GM18907 (cell line): Measurements from ENCODE around the gene SPINT2.

Source experiments
- ATAC-seq: cut with Tn5 transposase; IDR thresholded peaks from one replicate; pipeline ENCODE4 v1.9.1; 2021; ENCODE audit warnings: mild to moderate bottlenecking, moderate library complexity; ENCODE audit not compliant: unreplicated experiment

The SPINT2 gene

DNA sequence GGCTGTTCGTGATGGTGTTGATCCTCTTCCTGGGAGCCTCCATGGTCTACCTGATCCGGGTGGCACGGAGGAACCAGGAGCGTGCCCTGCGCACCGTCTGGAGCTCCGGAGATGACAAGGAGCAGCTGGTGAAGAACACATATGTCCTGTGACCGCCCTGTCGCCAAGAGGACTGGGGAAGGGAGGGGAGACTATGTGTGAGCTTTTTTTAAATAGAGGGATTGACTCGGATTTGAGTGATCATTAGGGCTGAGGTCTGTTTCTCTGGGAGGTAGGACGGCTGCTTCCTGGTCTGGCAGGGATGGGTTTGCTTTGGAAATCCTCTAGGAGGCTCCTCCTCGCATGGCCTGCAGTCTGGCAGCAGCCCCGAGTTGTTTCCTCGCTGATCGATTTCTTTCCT lies 27.5 kb downstream of the SPINT2 start:
- no peak for ATAC-seq

GRCh38 chr19:38293281-38293680 lies 28.9 kb downstream of the SPINT2 start:
- ATAC-seq = no peak

DNA sequence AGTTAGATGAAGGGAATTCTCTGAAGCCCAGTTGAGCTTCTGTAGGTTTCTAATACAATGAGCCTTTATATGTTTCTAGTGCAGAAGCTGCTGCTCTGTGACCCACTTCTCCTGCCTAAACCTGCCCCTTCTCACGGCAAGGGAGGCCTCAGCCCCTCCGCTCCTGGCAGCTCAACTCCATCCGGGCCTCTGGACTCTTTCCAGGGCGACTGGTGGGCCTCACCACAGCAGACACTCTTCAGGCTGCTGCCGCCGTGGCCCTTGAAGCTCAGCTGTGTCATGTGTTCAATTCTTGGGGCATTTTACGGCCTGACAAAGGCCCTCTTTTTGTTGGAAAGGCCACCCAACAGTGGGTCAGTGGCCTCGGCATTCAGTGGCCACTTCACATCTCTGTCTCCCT lies 29.7 kb downstream of the SPINT2 start:
- ATAC-seq = no peak

DNA sequence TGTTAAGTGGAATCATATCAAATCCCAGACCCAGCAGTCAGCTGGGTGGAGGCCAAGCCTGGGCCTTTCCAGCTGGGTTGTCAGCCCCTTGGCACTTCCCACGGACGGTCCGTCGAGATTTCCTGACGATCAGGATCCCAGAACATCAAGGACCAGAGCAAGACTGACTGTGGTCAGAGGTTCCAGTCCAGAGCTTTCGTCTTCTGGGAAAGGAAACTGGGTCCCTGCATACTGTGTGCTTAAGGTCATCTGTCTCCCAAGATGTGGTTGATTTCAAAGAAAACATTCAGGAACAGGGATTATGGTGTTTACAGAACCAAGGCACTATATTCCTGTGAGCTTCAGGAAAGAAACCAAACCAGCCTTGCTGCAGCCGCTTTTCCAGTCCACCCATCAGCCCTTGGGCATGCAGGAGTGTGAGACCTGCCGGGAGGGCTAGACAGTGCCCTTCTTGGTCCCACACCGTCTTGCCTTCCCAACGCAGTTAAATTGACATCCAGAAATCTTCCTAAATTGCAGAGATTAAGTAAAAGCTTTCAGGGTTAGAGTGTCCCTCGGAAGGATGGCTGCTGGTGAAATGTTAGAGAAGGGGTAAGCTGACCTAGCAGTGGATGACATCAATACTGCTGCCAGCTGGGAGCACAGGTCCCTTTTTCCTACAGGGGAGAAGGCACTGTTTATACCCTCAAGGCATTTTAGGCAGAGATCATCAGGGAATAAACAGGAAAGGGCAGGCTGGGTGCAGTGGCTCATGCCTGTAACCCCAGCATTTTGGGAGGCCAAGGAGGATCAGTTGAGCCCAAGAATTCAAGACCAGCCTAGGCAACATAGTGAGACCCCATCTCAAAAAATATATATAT lies 34.7 kb downstream of the SPINT2 start:
- no peak for ATAC-seq

GRCh38 chr19:38303517-38304351 lies 39.4 kb downstream of the SPINT2 start, which contains the start of gene C19orf33:
Gene C19orf33 (plus strand): TSS chr19:38304251. CDS start chr19:38304262, 11 bp downstream.
- ATAC-seq = no peak

- ATAC-seq = no peak
Observed at GRCh38 chr19:38304352-38304865, 40.0 kb downstream of the SPINT2 start.

DNA sequence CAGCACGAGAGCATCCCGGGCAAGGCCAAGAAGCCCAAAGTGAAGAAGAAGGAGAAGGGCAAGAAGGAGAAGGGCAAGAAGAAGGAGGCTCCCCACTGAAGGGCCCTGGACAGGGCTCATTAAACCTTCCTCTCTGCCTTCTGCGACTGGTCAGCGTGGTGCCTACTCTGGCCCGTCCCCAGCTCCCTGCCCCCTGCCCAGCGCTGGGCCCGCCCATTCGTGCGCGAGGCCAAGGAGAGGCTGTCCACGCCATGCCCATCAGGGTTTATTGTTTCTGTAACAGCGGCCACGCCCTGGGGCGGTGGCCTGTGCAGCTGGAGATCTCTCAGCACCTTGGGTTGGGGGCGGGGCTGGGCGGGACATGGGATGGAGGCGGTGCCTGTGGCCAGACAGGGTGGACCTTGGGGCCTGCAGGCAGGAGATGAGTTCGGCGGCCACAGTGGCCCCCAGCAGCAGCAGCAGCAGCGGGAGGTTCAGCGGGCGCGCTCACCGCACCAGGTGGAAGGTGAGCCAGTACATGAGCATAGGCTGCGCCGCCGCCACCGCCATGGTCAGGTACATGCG lies 40.6 kb downstream of the SPINT2 start:
- ATAC-seq = no peak

GRCh38 chr19:38306236-38306635 lies 41.9 kb downstream of the SPINT2 start:
- no peak for ATAC-seq

DNA sequence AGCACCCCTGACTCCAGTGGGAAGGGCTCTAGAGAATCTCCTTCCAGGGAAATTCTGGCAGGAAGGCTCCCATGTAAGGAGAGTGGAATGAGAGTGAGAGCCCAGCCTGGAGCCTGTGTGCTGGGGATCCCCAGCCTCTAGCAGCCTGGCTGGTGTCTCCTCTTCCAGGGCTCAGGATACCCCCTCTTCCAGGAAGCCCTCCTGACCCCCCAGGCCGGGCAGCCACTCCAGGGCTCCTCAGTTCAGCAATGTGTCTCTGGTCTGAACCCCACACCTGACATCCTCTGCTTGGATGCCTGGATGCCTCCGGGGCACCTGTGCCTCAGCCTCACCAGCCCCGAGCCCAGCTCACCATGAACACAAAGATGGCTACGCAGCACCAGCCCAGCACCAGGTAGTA lies 42.7 kb downstream of the SPINT2 start:
- no peak for ATAC-seq

DNA sequence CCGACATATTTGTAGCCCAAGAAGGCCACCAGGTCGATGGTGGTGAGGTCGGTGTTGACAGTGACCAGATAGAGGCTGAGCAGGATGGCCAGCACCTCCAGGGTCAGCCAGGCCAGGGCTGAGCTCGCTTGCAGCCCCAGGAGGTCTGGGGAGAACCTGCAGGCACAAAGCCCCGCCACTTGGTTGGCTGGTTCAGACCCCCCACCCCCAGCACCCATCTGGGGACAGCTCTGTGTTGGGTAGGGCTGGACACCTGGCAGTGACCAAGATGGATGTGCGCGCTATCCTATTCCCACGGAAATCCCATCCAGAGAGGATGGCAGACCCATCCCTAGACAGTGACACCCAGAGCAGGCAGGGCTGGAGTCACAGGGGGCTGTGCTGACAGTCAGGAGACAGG lies 43.2 kb downstream of the SPINT2 start:
- no peak for ATAC-seq

- no peak for ATAC-seq
Observed at GRCh38 chr19:38308006-38308766, 43.8 kb downstream of the SPINT2 start.

- no peak for ATAC-seq
Observed at GRCh38 chr19:38308926-38309614, 44.7 kb downstream of the SPINT2 start.

DNA sequence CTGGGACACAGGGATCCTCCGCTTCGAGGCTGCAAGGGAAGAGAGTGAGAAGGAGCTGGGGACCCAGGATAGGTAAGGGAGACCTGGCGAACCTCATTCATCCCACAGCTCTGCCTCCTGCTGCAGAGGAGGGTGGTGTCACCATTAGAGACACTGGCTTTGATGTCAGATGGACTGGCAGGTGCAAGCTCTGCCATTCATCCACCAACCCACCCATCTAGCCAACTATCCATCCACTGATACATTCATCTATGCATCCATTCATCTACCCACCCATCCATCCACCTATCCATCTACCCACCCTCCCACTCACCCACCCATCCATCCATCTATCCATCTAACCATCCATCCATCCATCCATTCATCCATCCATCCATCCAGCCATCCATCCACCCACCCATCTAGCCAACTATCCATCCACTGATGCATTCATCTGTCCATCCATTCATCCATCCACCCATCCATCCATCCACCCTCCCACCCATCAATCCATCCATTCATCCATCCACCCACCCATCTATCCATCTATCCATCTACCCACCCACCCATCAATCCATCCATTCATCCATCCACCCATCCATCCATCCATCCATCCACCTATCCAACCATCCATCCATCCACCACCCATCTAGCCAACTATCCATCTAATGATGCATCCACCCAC lies 45.4 kb downstream of the SPINT2 start:
- ATAC-seq = no peak

DNA sequence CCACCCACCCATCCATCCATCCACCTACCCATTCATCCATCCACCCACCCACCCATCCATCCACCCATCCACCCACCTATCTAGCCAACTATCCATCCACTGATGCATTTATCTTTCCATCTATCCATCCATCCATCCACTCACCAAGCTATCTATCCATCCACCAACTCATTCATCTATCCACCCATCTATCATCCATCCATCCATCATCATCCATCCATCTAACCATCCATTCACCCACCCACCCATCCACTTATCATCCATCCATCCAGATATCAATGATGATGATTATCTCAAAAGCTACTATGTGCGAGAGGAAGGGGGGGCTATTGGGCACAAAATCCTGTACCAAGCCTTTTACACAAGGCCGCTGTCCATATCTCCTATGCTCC lies 45.9 kb downstream of the SPINT2 start:
- no peak for ATAC-seq

GRCh38 chr19:38310986-38311385 lies 46.6 kb downstream of the SPINT2 start:
- no peak for ATAC-seq

DNA sequence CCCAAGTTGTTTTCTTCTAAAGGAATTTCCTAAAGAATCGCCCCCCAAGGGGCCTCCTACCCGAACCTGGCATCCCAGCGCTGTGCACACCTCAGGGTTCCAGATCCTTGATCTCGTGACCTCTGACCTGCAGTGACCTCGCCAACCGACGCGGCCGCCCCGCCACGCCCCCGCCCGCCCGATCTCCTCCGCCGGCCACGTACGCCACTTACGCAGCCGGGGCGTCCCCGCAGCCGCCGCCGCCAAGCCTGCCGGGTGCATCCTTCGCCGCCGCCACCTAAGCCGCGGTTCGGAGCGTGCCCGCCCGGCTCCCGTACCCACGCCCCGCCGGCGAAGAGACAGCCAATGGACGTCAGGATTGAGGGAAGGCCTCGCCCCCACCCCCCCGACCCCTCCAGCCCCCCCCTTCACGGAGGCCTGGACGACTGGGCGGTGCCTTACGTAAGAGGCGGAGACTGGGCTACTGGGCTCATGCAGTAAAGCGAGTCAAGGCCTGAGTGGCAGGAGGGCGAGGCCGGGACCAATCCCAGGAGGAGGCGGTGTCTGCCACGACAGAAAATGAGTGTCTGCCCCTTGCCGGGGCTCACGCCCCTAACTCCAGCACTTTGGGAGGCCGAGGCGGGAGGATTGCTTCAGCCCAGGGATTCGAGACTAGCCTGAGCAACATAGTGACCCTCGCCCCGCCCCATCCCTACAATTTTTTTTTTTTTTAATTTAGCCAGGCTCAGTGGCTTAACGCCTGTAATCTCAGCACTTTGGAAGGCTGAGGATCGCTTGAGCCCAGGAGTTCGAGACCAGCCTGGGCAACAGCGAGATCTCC lies 51.5 kb downstream of the SPINT2 start, which contains the start of gene YIF1B:
Gene YIF1B (minus strand): TSS at position 291 of the 820 bp plus-strand sequence. CDS start 30 bp downstream, at position 261.
- peak; percentile 89 for ATAC-seq

GRCh38 chr19:38316477-38317067 lies 52.2 kb downstream of the SPINT2 start:
- ATAC-seq = no peak

DNA sequence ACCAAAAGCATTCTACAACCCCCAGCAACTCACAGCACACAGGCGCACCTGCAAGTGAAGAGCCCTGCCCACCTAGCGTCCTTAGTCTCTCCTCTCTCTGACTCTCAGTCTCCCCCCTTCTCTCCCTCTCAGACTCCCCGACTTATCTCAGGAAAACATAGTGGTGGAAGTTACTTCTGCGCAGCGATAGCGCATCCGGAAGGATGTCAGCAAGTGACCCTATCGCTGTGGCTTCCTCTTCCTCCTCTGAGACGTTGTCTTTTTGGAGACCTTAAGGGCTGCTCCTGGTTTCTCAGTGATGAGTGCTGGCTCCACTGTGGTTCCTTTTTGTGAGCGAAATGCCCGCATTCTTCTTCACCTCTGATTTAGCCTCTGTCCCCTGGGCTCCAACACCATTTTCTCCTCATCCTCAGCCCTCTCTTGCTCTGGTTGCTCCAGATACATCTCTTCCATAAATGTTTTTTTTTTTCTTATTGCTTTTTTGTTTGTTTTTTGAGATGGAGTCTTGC lies 52.8 kb downstream of the SPINT2 start:
- ATAC-seq = no peak
